Measurements from ENCODE around the gene SLC25A1. TPM values are rescaled to one million over a fixed set of nuclear protein-coding genes. Genes with fewer than 3 reads are reported as not detected.

Gene SLC25A1
- total and polyA plus RNA-seq, 2 experiments from 2014 or later, result 141 to 242 TPM

GRCh38 chr22:19169947-19170318 is 8.6 kb downstream of the SLC25A1 start (continued):
- TF ChIP-seq, protein P1, sequence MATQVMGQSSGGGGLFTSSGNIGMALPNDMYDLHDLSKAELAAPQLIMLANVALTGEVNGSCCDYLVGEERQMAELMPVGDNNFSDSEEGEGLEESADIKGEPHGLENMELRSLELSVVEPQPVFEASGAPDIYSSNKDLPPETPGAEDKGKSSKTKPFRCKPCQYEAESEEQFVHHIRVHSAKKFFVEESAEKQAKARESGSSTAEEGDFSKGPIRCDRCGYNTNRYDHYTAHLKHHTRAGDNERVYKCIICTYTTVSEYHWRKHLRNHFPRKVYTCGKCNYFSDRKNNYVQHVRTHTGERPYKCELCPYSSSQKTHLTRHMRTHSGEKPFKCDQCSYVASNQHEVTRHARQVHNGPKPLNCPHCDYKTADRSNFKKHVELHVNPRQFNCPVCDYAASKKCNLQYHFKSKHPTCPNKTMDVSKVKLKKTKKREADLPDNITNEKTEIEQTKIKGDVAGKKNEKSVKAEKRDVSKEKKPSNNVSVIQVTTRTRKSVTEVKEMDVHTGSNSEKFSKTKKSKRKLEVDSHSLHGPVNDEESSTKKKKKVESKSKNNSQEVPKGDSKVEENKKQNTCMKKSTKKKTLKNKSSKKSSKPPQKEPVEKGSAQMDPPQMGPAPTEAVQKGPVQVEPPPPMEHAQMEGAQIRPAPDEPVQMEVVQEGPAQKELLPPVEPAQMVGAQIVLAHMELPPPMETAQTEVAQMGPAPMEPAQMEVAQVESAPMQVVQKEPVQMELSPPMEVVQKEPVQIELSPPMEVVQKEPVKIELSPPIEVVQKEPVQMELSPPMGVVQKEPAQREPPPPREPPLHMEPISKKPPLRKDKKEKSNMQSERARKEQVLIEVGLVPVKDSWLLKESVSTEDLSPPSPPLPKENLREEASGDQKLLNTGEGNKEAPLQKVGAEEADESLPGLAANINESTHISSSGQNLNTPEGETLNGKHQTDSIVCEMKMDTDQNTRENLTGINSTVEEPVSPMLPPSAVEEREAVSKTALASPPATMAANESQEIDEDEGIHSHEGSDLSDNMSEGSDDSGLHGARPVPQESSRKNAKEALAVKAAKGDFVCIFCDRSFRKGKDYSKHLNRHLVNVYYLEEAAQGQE (IDR thresholded peaks at IDR 0.05; ENCODE audit: unreplicated experiment), result no peak
- TF ChIP-seq CTCF (conservative IDR thresholded peaks at IDR 0.05; ENCODE audit: low read depth in 2 of 2), result no peak
- TF ChIP-seq ZNF114 (CRISPR knock-in tag; IDR thresholded peaks at IDR 0.05), result no peak
- TF ChIP-seq NANOG (IDR thresholded peaks at IDR 0.05; ENCODE audit: borderline replicate concordance), result no peak
- no peak for TF ChIP-seq CREB1 (CRISPR knock-in tag; IDR thresholded peaks at IDR 0.05; ENCODE audit: low read depth)
- no peak for TF ChIP-seq ETS1 (IDR thresholded peaks at IDR 0.05)

DNA sequence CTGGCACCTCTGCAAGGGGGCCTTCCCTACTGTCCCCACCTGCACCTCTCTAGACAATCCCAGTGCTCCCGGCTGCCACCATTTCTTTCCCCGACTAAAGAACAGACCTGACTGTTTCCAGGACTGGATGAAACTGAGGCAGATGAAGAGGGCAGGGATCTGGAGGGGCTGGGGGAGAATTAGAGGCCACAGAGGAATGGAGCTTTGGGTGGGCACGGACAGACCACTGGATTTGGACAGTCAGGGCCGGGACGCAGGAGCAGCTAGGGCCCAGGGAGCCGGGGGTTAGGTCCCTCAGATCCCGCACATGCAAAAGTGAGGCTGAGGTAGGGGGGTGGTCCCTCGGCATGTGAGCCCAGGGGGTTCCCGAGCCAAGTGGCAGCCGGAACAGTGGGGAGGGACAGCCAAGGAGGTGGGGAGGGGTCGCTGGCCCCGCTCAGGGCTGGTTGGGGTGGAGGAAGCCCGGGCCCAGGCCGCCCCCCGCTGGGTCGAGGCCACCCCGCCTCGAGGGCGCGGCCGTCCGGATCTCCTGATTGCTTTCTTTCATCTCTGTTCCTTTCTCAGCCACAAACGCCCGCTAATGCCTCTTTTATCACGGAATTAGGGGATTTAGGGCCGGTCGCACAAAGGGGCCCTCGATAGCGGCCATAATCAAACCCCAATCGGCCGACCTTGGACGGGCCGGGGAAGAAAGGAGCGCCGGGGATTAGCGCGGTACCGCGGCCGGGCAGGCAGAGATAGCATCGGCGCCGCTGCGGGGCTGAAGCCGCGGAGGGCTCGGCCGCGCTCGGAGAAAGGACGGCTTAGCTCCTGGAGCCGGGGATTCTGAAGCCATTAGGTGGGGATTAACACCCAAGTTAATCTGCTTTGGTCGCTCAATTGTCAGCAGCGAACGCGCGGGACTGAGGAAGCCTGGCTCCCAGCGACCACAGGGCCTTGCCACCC is 9.3 kb downstream of the SLC25A1 start:
- peak; percentile 79 for TF ChIP-seq EZH2 (IDR thresholded peaks at IDR 0.05; ENCODE audit: low read depth, unreplicated experiment)
- TF ChIP-seq ZNF114 (CRISPR knock-in tag; IDR thresholded peaks at IDR 0.05), result no peak
- TF ChIP-seq POLR2AphosphoS5 (IDR thresholded peaks at IDR 0.05; ENCODE audit: low read depth), result no peak
- no peak for TF ChIP-seq CREB1 (CRISPR knock-in tag; IDR thresholded peaks at IDR 0.05; ENCODE audit: low read depth)
- no peak for TF ChIP-seq STAT1 (IDR thresholded peaks at IDR 0.05; ENCODE audit: unreplicated experiment)
- TF ChIP-seq, protein P1 (IDR thresholded peaks at IDR 0.05; ENCODE audit: unreplicated experiment), result no peak
- TF ChIP-seq ETS1 (IDR thresholded peaks at IDR 0.05), result no peak
- Mint-ChIP-seq H3K27me3 (ENCODE audit: insufficient read depth, low read depth, poor library complexity) (peaks cover 68% of the 10 kb centered on the region), H3K9me3 (no peaks in the 10 kb centered on the region; the same call in 1 of the 3 replicates), H3K4me3 (peak overlapping the region; percentile 65), H3K27ac (no peak overlapping the region), H3K36me3 (ENCODE audit: low read depth) (peaks cover 11% of the 10 kb centered on the region; the same call in 2 of the 3 replicates), H3K4me1 (peaks cover 33% of the 10 kb centered on the region)
- H3K27ac ChIP-seq (ENCODE audit: low read depth), result no peak overlapping the region
- peak overlapping the region; percentile 94 for H3K4me2 ChIP-seq
- H3K36me3 ChIP-seq (ENCODE audit: insufficient read depth), result no peaks in the 10 kb centered on the region
- H3F3A ChIP-seq (replicated peaks; ENCODE audit: low read depth), result peaks cover 18% of the 10 kb centered on the region
- peaks cover 13% of the 10 kb centered on the region for H3K4me1 ChIP-seq (ENCODE audit: insufficient read depth)
- peaks cover 20% of the 10 kb centered on the region for H3K79me2 ChIP-seq (replicated peaks; ENCODE audit: insufficient read depth)
- H2AFZ ChIP-seq, result peak overlapping the region; percentile 91
- DNase-seq (ENCODE audit: low spot score) (no peak), ATAC-seq (peak; percentile 6; the same call in 2 of the 3 replicates)
- no peaks in the 10 kb centered on the region for H3K9me2 ChIP-seq (ENCODE audit: insufficient read depth)
- H3K27me3 ChIP-seq (ENCODE audit: insufficient read depth), result peaks cover 50% of the 10 kb centered on the region
- H3K4me3 ChIP-seq, result peak overlapping the region; percentile 69
- peaks cover 7% of the 10 kb centered on the region for H4K20me1 ChIP-seq (replicated peaks; ENCODE audit: insufficient read depth)

Measured in GM23338 (cell line).